Measurements from ENCODE around the gene TMEM181.

- TF ChIP-seq POLR2A (IDR thresholded peaks at IDR 0.05; ENCODE audit: low read depth, low read length) (no peak), TAF1 (IDR thresholded peaks at IDR 0.05; ENCODE audit: borderline replicate concordance, low read depth, low read length) (no peak)
Observed at GRCh38 chr6:158584236-158584651, 24.4 kb downstream of the TMEM181 start.

Data from GM12892 (cell line).